Stimulated activated naive CD8-positive, alpha-beta T cell treated with anti-CD3 and anti-CD28 coated beads, Interleukin-15, Interleukin-2, amounts not matched to agents 100 U/mL and 50 U/mL, for 24 hours (primary cell): ENCODE data around the gene RAC2.
"Not testable (repeated sequence)": the region's sequence is repeated elsewhere in the genome, so short reads cannot be mapped to it uniquely, and the experiment has no call there.

ENCODE experiments used
- ATAC-seq: fragments of 150-1000 bp; cut with Tn5 transposase; one replicate; pipeline ENCODE4 v1.10.0; 2021
- DNase-seq: peaks from one replicate; pipeline ENCODE4 v3.0.0; 2021

The RAC2 gene

GRCh38 chr22:37206118-37206840 is 37.8 kb downstream of the RAC2 start:
- DNase-seq (no peak), ATAC-seq (no peak)

- no peak for DNase-seq
- no peak for ATAC-seq
Measured at GRCh38 chr22:37205046-37205445, 39.0 kb downstream of the RAC2 start.

- DNase-seq (no peak), ATAC-seq (no peak)
Measured at GRCh38 chr22:37204045-37204655, 39.9 kb downstream of the RAC2 start.

GRCh38 chr22:37203354-37204044 is 40.6 kb downstream of the RAC2 start:
- DNase-seq (no peak), ATAC-seq (no peak)

GRCh38 chr22:37202716-37203115 is 41.4 kb downstream of the RAC2 start:
- no peak for DNase-seq
- no peak for ATAC-seq

- DNase-seq, result no peak
- no peak for ATAC-seq
Measured at GRCh38 chr22:37202001-37202555, 42.0 kb downstream of the RAC2 start.

GRCh38 chr22:37201443-37201820 is 42.6 kb downstream of the RAC2 start:
- DNase-seq, ATAC-seq: not testable (repeated sequence)

GRCh38 chr22:37199760-37200108 is 44.3 kb downstream of the RAC2 start:
- no peak for DNase-seq
- ATAC-seq, result peak; percentile 4

- peak; percentile 96 for ATAC-seq
- DNase-seq, result peak; percentile 100
Measured at GRCh38 chr22:37199103-37199759, 44.8 kb downstream of the RAC2 start.

GRCh38 chr22:37198258-37199102 is 45.6 kb downstream of the RAC2 start:
- peak; percentile 98 for DNase-seq
- ATAC-seq, result peak; percentile 39

GRCh38 chr22:37197451-37198257 is 46.4 kb downstream of the RAC2 start:
- ATAC-seq, result no peak
- no peak for DNase-seq

GRCh38 chr22:37196539-37197450 is 47.3 kb downstream of the RAC2 start:
- DNase-seq, result no peak
- ATAC-seq, result no peak

- no peak for ATAC-seq
- DNase-seq, result no peak
Measured at GRCh38 chr22:37195921-37196320, 48.1 kb downstream of the RAC2 start.

- ATAC-seq (no peak), DNase-seq (no peak)
Measured at GRCh38 chr22:37194750-37195149, 49.3 kb downstream of the RAC2 start.

- ATAC-seq (peak; percentile 55), DNase-seq (peak; percentile 65)
Measured at GRCh38 chr22:37193629-37194191, 50.4 kb downstream of the RAC2 start.

GRCh38 chr22:37192741-37193140 is 51.3 kb downstream of the RAC2 start:
- ATAC-seq (no peak), DNase-seq (no peak)

- no peak for DNase-seq
- no peak for ATAC-seq
Measured at GRCh38 chr22:37192204-37192603, 51.9 kb downstream of the RAC2 start.

- DNase-seq, result no peak
- ATAC-seq, result no peak
Measured at GRCh38 chr22:37190262-37190780, 53.7 kb downstream of the RAC2 start.

- ATAC-seq (no peak), DNase-seq (no peak)
Measured at GRCh38 chr22:37188901-37189466, 55.1 kb downstream of the RAC2 start.
